AG20443 (cell line): ENCODE measurements around the gene ITPR2.
"Not testable (repeated sequence)": the region's sequence is repeated elsewhere in the genome, so short reads cannot be mapped to it uniquely, and the experiment has no call there.

ENCODE experiments used
- DNase-seq: peaks from one replicate; pipeline ENCODE4 v3.0.0; 2012; ENCODE audit warnings: low spot score, mixed read lengths

ITPR2 gene

DNA sequence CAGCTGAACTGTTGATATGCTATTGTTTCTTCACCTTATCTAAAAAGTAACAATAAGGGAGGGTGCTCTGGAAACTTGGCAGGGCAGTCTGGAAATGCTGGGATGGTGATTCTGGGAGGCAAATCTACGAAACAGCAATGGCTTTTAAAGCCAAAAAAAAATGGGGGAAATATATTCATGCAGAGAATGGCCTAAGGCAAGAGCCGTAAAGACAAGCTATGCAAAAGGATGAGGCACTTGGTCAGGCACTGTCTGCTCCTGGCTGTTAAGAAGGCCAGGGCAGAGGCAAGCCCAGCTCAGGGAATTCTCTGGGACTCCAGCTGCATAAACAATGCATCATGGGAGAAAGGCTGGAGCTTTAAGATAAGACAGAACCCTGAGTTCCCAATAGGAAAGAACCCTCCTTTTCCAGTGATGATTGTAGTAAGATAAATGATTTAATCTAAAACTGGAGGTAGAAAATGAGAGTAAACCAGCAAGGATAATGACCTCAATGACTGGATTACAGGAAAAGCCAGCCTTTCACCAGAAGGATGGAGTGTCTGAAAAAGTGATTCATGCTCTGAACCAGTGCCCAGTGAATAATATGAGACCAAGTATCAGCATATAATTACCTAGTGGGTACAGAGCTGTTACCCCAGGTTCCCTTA lies 46.0 kb downstream of the ITPR2 start:
- peak; percentile 65 for DNase-seq

DNA sequence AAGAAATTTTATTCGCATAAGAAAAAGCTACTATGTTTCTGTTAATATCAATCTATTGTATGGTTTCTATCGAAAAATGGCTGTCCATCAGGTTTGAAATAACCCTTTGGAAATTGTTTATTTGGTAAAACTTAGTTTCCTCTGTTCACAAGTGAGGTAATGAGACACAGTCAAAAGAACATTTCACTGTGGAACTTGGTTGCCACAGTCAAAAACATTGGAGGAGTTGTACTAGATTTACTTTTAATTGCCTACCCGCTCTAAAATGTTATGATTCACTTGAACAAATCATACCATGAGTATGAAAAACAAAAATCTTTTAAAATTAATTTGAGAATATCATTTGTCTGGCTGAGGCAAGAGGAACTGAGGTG lies 46.5 kb downstream of the ITPR2 start:
- DNase-seq = no peak

- not testable (repeated sequence) for DNase-seq
Measured at GRCh38 chr12:26783816-26784379, 49.1 kb downstream of the ITPR2 start.

GRCh38 chr12:26783131-26783526 lies 49.9 kb downstream of the ITPR2 start:
- no peak for DNase-seq

DNA sequence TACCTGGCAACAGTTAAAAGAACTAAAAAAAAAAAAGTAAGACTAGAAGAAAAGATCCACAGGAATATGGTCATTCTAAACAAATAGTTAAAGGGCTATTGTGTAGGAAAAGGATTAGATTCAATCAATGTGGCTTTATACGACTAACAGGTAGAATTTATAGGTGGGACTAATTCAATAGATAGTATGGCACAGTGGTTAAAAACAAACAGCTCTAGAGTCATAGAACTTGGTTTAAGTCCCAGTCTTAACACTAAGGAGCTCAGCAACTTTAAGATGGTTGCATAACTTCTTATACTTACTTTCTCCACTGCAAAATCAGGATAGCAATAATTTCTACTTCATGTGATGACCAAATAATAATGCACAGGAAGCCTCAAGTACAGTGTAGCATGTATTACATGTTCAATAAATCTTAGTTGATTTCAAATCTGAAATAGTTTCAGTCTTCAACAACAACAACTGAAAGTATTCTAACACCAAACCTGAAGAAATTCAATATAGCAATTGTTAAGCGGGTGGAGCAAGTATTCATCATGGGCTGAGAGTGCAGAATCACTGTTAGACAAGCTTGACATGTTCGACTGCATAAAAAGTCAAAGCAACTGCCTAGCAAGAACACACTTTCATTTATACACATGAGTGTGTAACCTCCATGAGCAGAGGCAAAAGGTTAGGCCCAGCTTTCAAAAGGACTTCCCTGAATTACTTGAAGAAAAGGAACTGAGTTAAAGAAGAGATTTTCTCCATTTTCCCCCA lies 50.4 kb downstream of the ITPR2 start:
- no peak for DNase-seq

DNA sequence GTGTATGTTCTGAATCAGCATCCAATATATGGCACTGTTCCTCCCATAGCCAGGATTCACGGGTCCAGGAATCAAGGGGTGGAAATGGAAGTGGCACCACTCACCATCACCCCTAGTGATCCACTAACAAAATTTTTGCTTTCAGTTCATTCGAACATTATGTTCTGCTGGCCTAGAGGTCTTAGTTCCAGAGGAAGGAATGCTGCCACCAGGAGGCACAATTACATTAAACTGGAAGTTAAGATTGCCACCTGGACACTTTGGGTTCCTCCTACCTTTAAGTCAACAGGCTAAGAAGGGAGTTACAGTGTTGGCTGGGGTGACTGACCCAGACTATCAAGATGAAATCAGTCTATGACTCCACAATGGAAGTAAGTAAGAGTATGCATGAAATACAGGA lies 52.3 kb downstream of the ITPR2 start:
- DNase-seq = not testable (repeated sequence)

- DNase-seq = not testable (repeated sequence)
Measured at GRCh38 chr12:26778173-26778775, 54.7 kb downstream of the ITPR2 start.

GRCh38 chr12:26777236-26777635 lies 55.8 kb downstream of the ITPR2 start:
- no peak for DNase-seq

GRCh38 chr12:26775991-26776390 lies 57.0 kb downstream of the ITPR2 start:
- DNase-seq = not testable (repeated sequence)

DNA sequence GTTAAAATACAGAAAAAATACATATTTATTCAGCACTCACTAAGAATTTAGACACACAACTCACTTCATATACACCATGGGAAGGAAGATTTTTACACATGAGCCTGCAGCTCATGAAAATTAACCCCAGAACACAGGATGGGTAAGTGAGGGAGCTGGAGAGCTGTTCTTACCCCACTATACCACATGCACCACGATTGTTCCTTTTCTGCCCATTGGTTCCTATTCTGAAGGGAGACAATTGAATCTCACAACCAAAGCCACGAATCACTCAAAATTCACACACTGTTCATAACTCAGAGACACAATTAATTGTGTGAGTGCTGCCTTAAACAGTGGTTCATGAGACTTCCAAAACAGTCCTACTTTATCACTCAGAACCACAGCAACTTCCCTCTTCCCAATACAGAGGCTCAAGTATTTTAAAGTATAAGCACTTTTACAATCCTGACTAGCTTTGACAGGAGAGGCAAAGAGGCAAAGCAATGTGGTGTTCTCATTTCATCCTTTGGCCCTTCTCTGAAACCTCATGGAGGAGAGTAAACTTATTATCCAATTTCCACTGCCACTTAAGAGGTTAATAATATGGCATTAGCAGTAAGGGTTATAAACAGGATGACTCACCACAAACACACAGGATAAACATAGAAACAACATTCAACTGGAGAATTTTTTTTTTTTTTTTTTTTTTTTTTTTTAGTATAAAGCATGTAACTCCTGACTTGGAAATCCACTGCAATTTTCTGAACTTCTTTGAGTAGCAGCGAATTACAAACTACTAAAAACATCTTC lies 59.5 kb downstream of the ITPR2 start:
- no peak for DNase-seq

GRCh38 chr12:26771861-26772260 lies 61.1 kb downstream of the ITPR2 start:
- no peak for DNase-seq

DNA sequence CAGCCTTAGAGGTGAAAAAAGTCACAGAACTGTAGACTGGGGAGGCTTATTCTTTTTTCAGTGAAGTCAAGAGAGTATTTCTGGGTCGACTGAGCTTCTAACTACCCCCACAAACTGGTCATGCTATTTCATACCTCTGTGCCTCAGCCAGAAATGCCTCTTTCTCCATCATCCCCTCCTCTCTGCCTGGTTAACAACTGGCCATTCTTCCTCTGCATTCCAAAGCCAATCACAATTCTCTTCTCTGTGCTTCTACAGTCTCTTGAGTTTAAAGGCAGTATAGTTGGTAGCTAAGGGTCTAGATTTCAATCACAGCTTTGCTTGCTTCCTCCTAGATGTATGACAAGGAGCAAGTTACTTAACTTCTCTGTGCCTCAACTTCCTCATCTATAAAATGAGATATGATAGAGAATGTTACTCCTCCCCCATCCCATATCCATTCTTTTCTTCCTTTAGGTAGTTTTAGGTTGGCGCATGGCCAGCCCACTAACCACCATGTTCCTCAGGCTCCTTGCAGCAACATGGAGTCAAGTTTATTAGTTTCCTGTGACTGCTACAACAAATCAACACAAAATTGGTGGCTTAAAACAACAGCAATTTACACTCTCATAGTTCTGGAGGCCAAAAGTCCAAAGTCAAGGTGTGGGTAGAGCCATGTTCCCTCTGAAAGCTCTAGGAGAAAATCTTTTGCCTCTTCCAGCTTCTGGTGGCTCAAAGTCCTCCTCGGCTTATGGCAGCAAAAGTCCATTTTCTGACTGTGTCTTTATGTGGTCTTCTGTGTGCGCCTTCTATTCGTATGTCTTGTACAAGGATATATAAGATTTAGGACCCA lies 62.5 kb downstream of the ITPR2 start:
- DNase-seq = no peak

- DNase-seq = no peak
Measured at GRCh38 chr12:26769611-26770010, 63.4 kb downstream of the ITPR2 start.

- no peak for DNase-seq
Measured at GRCh38 chr12:26768611-26769603, 64.1 kb downstream of the ITPR2 start.

DNA sequence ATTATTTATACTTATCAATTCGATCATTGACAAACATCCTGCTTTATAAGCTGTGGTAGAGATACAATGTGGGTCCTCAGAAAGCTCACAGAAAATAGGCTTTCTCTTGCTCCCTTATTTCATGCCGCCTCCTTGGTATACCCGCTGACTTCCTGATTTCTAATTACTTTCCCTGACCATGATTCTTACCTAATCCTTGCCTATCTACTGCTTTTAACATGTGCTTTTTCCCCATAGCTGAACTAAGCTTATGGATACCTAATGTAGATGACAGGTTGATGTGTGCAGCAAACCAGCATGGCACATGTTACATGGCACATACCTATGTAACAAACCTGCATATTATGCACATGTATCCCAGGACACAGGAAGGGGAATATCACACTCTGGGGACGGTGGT lies 65.1 kb downstream of the ITPR2 start:
- DNase-seq = no peak

- DNase-seq = no peak
Measured at GRCh38 chr12:26767116-26767515, 65.9 kb downstream of the ITPR2 start.

- no peak for DNase-seq
Measured at GRCh38 chr12:26762186-26762585, 70.8 kb downstream of the ITPR2 start.

GRCh38 chr12:26761775-26762174 lies 71.2 kb downstream of the ITPR2 start:
- DNase-seq = no peak

- no peak for DNase-seq
Measured at GRCh38 chr12:26760657-26761293, 72.2 kb downstream of the ITPR2 start.

DNA sequence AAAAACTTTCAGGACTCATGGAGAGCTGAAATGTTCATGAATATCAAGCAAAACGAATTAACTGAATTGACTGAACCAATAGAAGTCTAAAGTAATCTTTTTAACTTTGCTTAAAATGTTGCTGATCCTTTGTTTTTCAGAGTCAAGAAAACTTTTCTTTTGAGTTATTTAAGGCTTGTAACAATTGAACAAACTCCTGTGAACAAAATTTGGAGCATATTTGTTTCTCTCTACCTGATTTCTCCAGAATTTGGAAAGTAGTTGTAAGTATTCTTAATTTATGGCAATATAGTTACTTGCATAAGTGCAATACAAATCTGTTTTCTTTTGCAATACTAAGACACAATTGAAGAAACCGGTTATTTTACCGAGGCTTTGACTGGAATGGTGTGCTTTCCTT lies 77.6 kb downstream of the ITPR2 start:
- DNase-seq = not testable (repeated sequence)
